Mesenchymal stem cell (in vitro differentiated cells and primary cell): ENCODE measurements around the gene ALOX12B.

Experiments
- DNase-seq: peaks from one replicate; pipeline ENCODE4 v3.0.0-alpha.2; 2013
- H2AFZ ChIP-seq: one replicate; pipeline ENCODE4 v1.6.1; 2013; ENCODE audit warnings: low read depth, mild to moderate bottlenecking, control low read depth, inconsistent platforms, low read length, moderate library complexity
- H2AK5ac ChIP-seq: 2 replicates; pipeline ENCODE4 v1.6.1; 2013; ENCODE audit warnings: low read length, moderate library complexity, mild to moderate bottlenecking, inconsistent platforms; ENCODE audit not compliant: severe bottlenecking
- H2BK120ac ChIP-seq: one replicate; pipeline ENCODE4 v1.6.1; 2013; ENCODE audit warnings: low read depth, mild to moderate bottlenecking, inconsistent platforms, low read length, moderate library complexity
- H2BK12ac ChIP-seq, 2 experiments: one replicate each; pipeline ENCODE4 v1.6.1; 2013; ENCODE audit warnings: inconsistent platforms in 2 of 2, low read length in 2 of 2, mild to moderate bottlenecking in 2 of 2, moderate library complexity in 2 of 2, control low read depth in 1 of 2
- H2BK15ac ChIP-seq: one replicate; pipeline ENCODE4 v1.6.1; 2013; ENCODE audit warnings: mild to moderate bottlenecking, low read depth, inconsistent platforms; ENCODE audit not compliant: poor library complexity, severe bottlenecking
- H2BK5ac ChIP-seq: 2 replicates; pipeline ENCODE4 v1.6.1; 2013; ENCODE audit warnings: low read depth, mild to moderate bottlenecking, low read length, control low read depth, inconsistent platforms; ENCODE audit not compliant: poor library complexity, severe bottlenecking
- H3K14ac ChIP-seq, 2 experiments: one replicate each; pipeline ENCODE4 v1.6.1; 2013; ENCODE audit warnings: inconsistent platforms in 2 of 2, low read length in 2 of 2, control low read depth in 1 of 2, mild to moderate bottlenecking in 1 of 2, moderate library complexity in 1 of 2
- H3K18ac ChIP-seq, 2 experiments: one replicate each; pipeline ENCODE4 v1.6.1; 2013; ENCODE audit warnings: inconsistent platforms in 2 of 2, low read length in 2 of 2, control low read depth in 1 of 2, low read depth in 1 of 2, mild to moderate bottlenecking in 1 of 2
- H3K23ac ChIP-seq, 2 experiments: one replicate each; pipeline ENCODE4 v1.6.1; 2013; ENCODE audit warnings: inconsistent platforms in 2 of 2, low read length in 2 of 2, mild to moderate bottlenecking in 2 of 2, moderate library complexity in 2 of 2, control low read depth in 1 of 2
- H3K27ac ChIP-seq: 2 replicates; pipeline ENCODE4 v1.5.1; 2013; ENCODE audit warnings: mild to moderate bottlenecking, moderate library complexity, low read length, control low read depth, inconsistent platforms; ENCODE audit not compliant: poor library complexity, severe bottlenecking
- H3K27me3 ChIP-seq, 2 experiments: 2 replicates each; pipeline versions ENCODE4 v1.6.1 to v1.7.0; 2013; ENCODE audit warnings: low read length in 2 of 2, mild to moderate bottlenecking in 2 of 2, moderate library complexity in 2 of 2, control low read depth in 1 of 2, inconsistent platforms in 1 of 2; ENCODE audit not compliant: control insufficient read depth in 1 of 2, insufficient read depth in 1 of 2
- H3K36me3 ChIP-seq, 2 experiments: 2 replicates each; pipeline versions ENCODE4 v1.6.1 to v1.7.0; 2013; ENCODE audit warnings: low read length in 2 of 2, control low read depth in 1 of 2, inconsistent platforms in 1 of 2, low read depth in 1 of 2, mild to moderate bottlenecking in 1 of 2; ENCODE audit not compliant: insufficient read depth in 2 of 2, control insufficient read depth in 1 of 2
- H3K4ac ChIP-seq, 2 experiments: one replicate each; pipeline ENCODE4 v1.6.1; 2013; ENCODE audit warnings: inconsistent platforms in 2 of 2, low read length in 2 of 2, mild to moderate bottlenecking in 2 of 2, moderate library complexity in 2 of 2, control low read depth in 1 of 2, low read depth in 1 of 2
- H3K4me1 ChIP-seq: 2 replicates; pipeline ENCODE4 v1.6.1; 2013; ENCODE audit warnings: low read depth, low read length, control low read depth; ENCODE audit not compliant: control insufficient read depth, insufficient read depth
- H3K4me2 ChIP-seq: 2 replicates; pipeline ENCODE4 v1.6.1; 2013; ENCODE audit warnings: low read length, mild to moderate bottlenecking, inconsistent platforms; ENCODE audit not compliant: poor library complexity, severe bottlenecking
- H3K4me3 ChIP-seq, 2 experiments: 2 replicates each; pipeline versions ENCODE4 v1.5.1 to v1.7.0; 2013; ENCODE audit warnings: low read length in 2 of 2, mild to moderate bottlenecking in 2 of 2, control low read depth in 1 of 2, low read depth in 1 of 2; ENCODE audit not compliant: insufficient read depth in 1 of 2
- H3K79me1 ChIP-seq: replicated peaks from 2 replicates; pipeline ENCODE4 v1.6.1; 2013; ENCODE audit warnings: mild to moderate bottlenecking, control low read depth, low read length, inconsistent platforms; ENCODE audit not compliant: poor library complexity, severe bottlenecking
- H3K9ac ChIP-seq: 2 replicates; pipeline ENCODE4 v1.7.0; 2013; ENCODE audit warnings: mild to moderate bottlenecking, low read length, moderate library complexity
- H3K9me3 ChIP-seq: 2 replicates; pipeline ENCODE4 v1.7.0; 2013; ENCODE audit warnings: mild to moderate bottlenecking, low read length; ENCODE audit not compliant: control insufficient read depth
- H4K8ac ChIP-seq: one replicate; pipeline ENCODE4 v1.6.1; 2013; ENCODE audit warnings: inconsistent platforms, mild to moderate bottlenecking, low read length, moderate library complexity
- H4K91ac ChIP-seq: one replicate; pipeline ENCODE4 v1.6.1; 2013; ENCODE audit warnings: mild to moderate bottlenecking, low read length, inconsistent platforms
- WGBS: methylation state at CpG from one replicate; pipeline ENCODE4 v1.1.7; 2013; ENCODE audit warnings: mixed read lengths; 5-methylcytosine and 5-hydroxymethylcytosine counted together

Gene ALOX12B

DNA sequence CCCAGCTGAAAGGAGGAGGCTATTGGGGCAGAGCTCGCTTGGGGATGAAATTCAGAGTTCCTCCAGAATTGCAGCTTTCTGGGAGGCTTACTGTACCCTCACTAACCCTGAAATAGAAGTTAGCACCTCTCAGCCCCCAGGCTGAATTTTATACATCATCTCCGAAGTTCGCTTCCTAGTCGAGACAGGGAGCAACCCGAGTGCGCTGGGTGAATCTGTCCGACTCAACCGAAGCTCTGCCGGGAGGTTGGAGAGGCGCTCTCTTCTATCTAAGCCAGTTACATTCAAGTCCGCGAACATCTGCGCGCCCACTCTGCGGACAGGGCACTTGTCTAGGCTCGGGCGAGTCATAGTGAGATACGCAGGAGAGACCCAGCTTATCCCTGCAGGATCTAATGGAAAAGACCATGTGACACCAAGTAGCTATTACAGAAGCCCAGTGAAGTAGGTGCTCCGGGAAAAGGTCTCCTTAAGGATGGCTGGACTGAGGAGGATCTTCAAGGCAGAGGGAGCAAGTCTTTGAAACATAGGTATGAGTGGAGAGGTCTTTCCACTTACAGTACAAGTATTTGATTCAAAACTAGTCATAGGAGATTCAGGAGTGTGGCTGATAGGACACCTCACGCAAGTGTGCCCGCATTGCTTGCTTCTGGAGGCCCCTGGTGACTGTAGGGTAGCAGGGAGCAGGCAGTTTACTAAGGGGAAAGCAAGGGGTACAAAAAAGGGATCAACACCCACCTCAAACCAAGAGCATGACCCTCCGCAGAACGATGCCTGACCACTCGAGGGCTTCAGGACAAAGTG is 37.0 kb upstream of the ALOX12B start:
- no peak overlapping the region for H3K27ac ChIP-seq
- H3K9ac ChIP-seq, result peak overlapping the region; percentile 6
- no peak overlapping the region for H3K18ac ChIP-seq
- no peak overlapping the region for H2BK5ac ChIP-seq
- H4K91ac ChIP-seq, result no peak overlapping the region
- H3K9me3 ChIP-seq, result no peaks in the 10 kb centered on the region
- no peak overlapping the region for H2BK120ac ChIP-seq
- H2AK5ac ChIP-seq, result no peak overlapping the region
- 3% methylated on average over 24 of the region's 24 CpGs for WGBS
- H3K79me1 ChIP-seq, result no peaks in the 10 kb centered on the region
- peak overlapping the region; percentile 68 for H2AFZ ChIP-seq
- H3K4ac ChIP-seq, result no peak overlapping the region
- no peak overlapping the region for H2BK12ac ChIP-seq
- H2BK15ac ChIP-seq, result no peak overlapping the region
- H3K27me3 ChIP-seq, result peaks cover 23 to 26% of the 10 kb centered on the region in 2 experiments
- H3K36me3 ChIP-seq, result no peaks in the 10 kb centered on the region
- peak overlapping the region in 1 of 2 experiments; percentile 85 for H3K4me3 ChIP-seq
- no peak overlapping the region for H4K8ac ChIP-seq
- H3K14ac ChIP-seq, result no peak overlapping the region
- H3K4me2 ChIP-seq, result peak overlapping the region; percentile 95
- DNase-seq, result peak; percentile 52
- peaks cover 48% of the 10 kb centered on the region for H3K4me1 ChIP-seq
- no peak overlapping the region for H3K23ac ChIP-seq

DNA sequence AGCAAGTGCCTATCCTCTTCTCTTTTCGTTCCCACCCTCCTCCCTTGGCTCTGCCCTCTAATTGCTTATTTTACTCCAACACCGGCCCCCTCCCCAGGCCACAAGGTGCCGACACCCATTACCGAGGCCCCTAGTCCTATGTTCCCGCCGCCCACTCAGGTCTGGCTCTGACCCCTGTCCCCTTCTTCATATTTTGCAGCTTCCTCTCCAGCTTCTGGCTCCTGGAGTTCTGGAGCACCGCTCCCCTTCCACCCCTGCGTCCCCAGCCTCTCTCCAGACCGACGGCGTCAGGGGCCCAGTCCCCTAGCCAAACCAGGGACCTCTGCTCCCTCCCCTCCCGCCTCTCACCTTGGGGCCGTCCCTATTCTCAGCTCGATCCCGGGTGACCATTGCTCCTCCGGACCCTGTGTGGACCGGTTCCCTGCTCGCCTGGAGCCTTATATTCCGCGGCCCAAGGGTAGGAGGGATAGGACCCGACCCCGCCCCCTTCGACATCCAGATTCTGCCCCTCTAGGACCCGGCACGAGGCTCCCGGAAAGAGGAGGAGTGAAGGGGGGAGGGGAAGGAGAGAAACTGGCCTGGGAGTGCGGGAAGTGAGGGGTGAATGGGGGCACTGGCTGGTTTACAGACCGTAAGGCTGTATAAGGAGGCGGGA is 36.3 kb upstream of the ALOX12B start, which contains the start of gene HES7:
Gene HES7, minus strand, starts transcription at position 412 of the 655 bp plus-strand sequence. Its CDS starts 22 bp downstream, at position 390.
- H3K4me2 ChIP-seq, result peak within 1 kb of the TSS; percentile 95
- H3K4ac ChIP-seq, result no peak within 1 kb of the TSS

DNA sequence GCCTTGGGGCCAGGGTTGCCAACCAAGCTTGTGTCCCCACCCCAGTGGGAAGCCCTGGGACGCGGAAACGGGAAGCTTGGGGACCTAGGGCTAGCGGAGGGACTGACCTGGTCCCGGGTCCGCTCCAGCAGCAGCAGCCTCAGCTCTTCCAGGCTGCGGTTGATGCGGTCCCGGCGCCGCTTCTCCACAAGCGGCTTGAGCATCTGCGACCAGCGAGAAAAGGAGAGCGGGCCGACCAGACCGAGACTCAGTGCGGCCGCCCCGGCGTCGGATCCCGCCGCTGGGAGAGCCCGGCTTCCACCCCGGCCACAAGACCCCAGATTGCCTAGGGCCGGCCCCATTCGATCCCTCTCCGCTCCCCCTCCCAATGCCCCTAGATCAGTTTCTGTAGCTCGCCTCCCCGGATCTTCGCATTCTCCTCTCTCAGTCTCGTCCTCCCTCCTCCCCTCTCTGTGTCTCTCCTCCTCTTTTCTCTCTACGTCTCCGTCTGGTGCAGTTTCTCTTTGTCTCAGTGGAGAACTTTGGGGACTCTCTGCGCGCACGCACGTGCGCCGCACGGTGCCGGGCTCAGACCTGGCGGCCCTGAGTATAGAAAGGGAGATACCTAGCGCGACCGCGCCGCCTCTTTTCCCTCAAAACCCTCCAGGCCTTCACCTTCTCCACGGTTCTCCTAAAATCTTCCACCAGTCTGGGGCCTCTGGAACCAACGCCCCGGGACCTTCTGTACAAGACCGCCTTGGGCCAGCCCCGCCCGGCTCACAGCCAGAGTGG is 35.6 kb upstream of the ALOX12B start:
- Histone ChIP-seq H2BK120ac (peak overlapping the region; percentile 46), H3K4me3 (peak overlapping the region; percentile 64 to 85), H4K8ac (no peak overlapping the region), H2BK12ac (no peak overlapping the region), H3K27ac (no peak overlapping the region), H3K4ac (no peak overlapping the region), H3K9me3 (no peaks in the 10 kb centered on the region), H3K4me2 (peak overlapping the region; percentile 95), H3K27me3 (peaks cover 23 to 26% of the 10 kb centered on the region in 2 experiments), H3K79me1 (no peaks in the 10 kb centered on the region), H2AFZ (no peak overlapping the region), H3K14ac (no peak overlapping the region), H3K4me1 (peaks cover 53% of the 10 kb centered on the region), H3K9ac (peak overlapping the region; percentile 66), H3K18ac (no peak overlapping the region), H2AK5ac (no peak overlapping the region), H4K91ac (no peak overlapping the region), H2BK15ac (peak overlapping the region; percentile 35), H3K23ac (peak overlapping the region in 1 of 2 experiments; percentile 53), H3K36me3 (no peaks in the 10 kb centered on the region), H2BK5ac (no peak overlapping the region)
- DNase-seq, result peak; percentile 68
- WGBS, result under 1% methylated on average over 55 of the region's 55 CpGs

More for the DNA sequence above, 36.3 kb upstream of the ALOX12B start, which contains the start of gene HES7:
- Histone ChIP-seq H3K4me3 (peak within 1 kb of the TSS; percentile 64 to 85), H2BK120ac (peak within 1 kb of the TSS; percentile 46), H3K9ac (peak within 1 kb of the TSS; percentile 66), H3K23ac (peak within 1 kb of the TSS in 1 of 2 experiments; percentile 53), H3K18ac (peak within 1 kb of the TSS in 1 of 2 experiments; percentile 52), H4K91ac (no peak within 1 kb of the TSS), H3K27ac (no peak within 1 kb of the TSS), H3K14ac (peak within 1 kb of the TSS in 1 of 2 experiments; percentile 26), H2AFZ (peak within 1 kb of the TSS; percentile 68), H2BK15ac (peak within 1 kb of the TSS; percentile 18), H2BK12ac (peak within 1 kb of the TSS in 1 of 2 experiments; percentile 6), H2BK5ac (no peak within 1 kb of the TSS), H3K9me3 (no peaks in the 10 kb centered on the region), H2AK5ac (no peak within 1 kb of the TSS), H3K4me1 (peaks cover 48% of the 10 kb centered on the region), H3K36me3 (no peaks in the 10 kb centered on the region), H4K8ac (no peak within 1 kb of the TSS), H3K79me1 (no peaks in the 10 kb centered on the region), H3K27me3 (peaks cover 23 to 26% of the 10 kb centered on the region in 2 experiments)
- WGBS, result 2% methylated on average over 27 of the region's 29 CpGs
- DNase-seq, result peak; percentile 53
